ENCODE results near the gene RASA3. TPM values are rescaled to one million over a fixed set of nuclear protein-coding genes. Genes with fewer than 3 reads are reported as not detected.

Gene RASA3
- total and polyA plus RNA-seq, 9 of the 15 experiments (the other 6 are each of a cell fraction or from before 2014, with no cell fraction given): 0.72 to 25.3 (median 14.4) TPM

DNA sequence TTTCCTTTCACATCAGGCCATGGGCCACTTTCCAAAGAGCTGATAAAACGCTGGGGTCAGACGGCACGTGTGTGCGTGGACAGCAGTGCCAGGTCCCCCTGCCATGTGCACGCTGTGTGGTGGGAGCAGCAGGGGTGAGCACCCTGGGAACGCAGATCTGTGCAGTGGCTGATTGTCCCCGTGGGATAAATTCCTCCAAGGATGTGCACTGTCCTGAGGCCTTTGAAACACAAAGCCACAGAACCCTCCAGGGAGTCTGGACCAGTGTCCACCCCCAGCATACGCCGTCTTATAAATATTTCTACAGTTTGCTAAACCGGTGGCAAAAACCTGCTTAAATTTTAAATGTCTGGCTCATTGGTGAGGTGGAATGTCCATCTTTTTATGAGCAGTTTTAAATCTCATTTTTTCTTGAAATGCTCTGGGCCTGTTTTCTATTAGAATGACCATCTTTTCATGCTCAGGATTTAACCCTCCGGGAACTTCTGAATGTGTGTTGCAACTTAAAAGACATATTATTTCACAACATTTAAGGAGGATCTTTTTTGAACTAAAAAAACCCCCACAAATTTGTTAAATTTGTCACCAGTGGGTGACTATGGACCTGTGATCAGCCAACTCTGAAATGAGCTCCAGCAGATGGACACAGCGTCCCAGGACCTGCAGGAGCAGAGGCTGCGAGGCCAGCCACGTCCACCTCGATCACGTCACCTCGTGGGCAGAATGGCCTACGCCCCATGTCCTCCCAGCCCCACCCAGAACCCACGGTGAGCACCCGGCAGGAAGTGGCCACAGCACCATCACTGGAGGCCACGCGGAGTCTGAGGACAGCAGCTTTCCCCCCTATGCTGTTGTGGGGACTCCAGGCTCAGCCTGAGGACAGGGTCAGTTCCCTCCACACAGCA is 68.6 kb downstream of the RASA3 start:
- in situ Hi-C loops (cut with MboI): no loop called here
- DNase-seq (ENCODE audit: extremely low read depth in 1 of 4, low spot score in 3 of 4): peak; percentile 24 to 44 (median 32)
- peak overlapping the region; percentile 42 for H3K4me3 ChIP-seq
- 53% methylated on average over 17 of the region's 22 CpGs for WGBS (ENCODE audit: insufficient coverage, low coverage, missing lambda C conversion rate)
- no peaks in the 10 kb centered on the region for H3K27me3 ChIP-seq (ENCODE audit: control insufficient read depth in 2 of 2, insufficient read depth in 2 of 2, low read length in 2 of 2)
- no peaks in the 10 kb centered on the region for H3K9me1 ChIP-seq (ENCODE audit: control insufficient read depth, insufficient read depth, low read length)
- H2AFZ ChIP-seq (ENCODE audit: low read depth, low read length): peak overlapping the region; percentile 83; the same call in 1 of the 2 replicates
- intact Hi-C loops (cut with micrococcal nuclease): loop anchor here (2.0 kb wide), 1 partner anchor 65 kb away; no protein-coding TSS in a partner anchor
- peaks cover 54% of the 10 kb centered on the region for H3K79me2 ChIP-seq (ENCODE audit: control insufficient read depth, insufficient read depth, low read length)
- no peaks in the 10 kb centered on the region for H4K20me1 ChIP-seq (replicated peaks; ENCODE audit: control insufficient read depth, insufficient read depth, low read length)
- H3K27ac ChIP-seq (ENCODE audit: extremely low read depth, low read depth, low read length): peak overlapping the region; percentile 93
- peak overlapping the region; percentile 78 for H3K4me2 ChIP-seq (ENCODE audit: insufficient read depth, low read length)
- ChIA-PET CTCF (ENCODE audit: low intra/inter-chr PET ratio) (no interaction called here), POLR2A (no interaction called here)
- no peaks in the 10 kb centered on the region for H3K36me3 ChIP-seq (ENCODE audit: control insufficient read depth, insufficient read depth, low read length)
- H3K9me3 ChIP-seq (replicated peaks; ENCODE audit: control insufficient read depth, insufficient read depth, low read depth, low read length): no peaks in the 10 kb centered on the region
- no TSS peak for BruUV-seq (replicated peaks)
- FAIRE-seq: peak; percentile 74
- peak overlapping the region; percentile 65 to 86 for H3K9ac ChIP-seq (ENCODE audit: insufficient read depth in 1 of 2, low read depth in 2 of 2, low read length in 2 of 2)
- H3K4me1 ChIP-seq (replicated peaks in 1 of 2; ENCODE audit: control insufficient read depth in 2 of 2, insufficient read depth in 2 of 2, low read length in 2 of 2): peaks cover 17 to 65% of the 10 kb centered on the region in 2 experiments
- ATAC-seq: peak; percentile 59
- TF ChIP-seq ZNF57 (CRISPR knock-in tag; IDR thresholded peaks at IDR 0.05) (no peak), PRMT5 (CRISPR knock-in tag; IDR thresholded peaks at IDR 0.05) (no peak), MAFF (IDR thresholded peaks at IDR 0.05; ENCODE audit: low read length) (no peak), STAT5A (IDR thresholded peaks at IDR 0.05; ENCODE audit: borderline replicate concordance, low read length) (no peak), MAZ (CRISPR knock-in tag; conservative IDR thresholded peaks at IDR 0.05 in 1 of 2, IDR thresholded peaks at IDR 0.05 in 1 of 2) (peak in 1 of 2 experiments; percentile 24; a peak in 1 of 4 replicates), EP400 (IDR thresholded peaks at IDR 0.05) (peak; percentile 14; the same call in 1 of the 2 replicates), L3MBTL2 (IDR thresholded peaks at IDR 0.05) (peak; percentile 19; the same call in 1 of the 2 replicates), ELF2 (CRISPR knock-in tag; IDR thresholded peaks at IDR 0.05) (no peak), SPI1 (IDR thresholded peaks at IDR 0.05; ENCODE audit: borderline replicate concordance, low read depth, low read length) (no peak), CREB1 (IDR thresholded peaks at IDR 0.05) (no peak), CREB1 (CRISPR knock-in tag; IDR thresholded peaks at IDR 0.05) (no peak), PTRF (tag; IDR thresholded peaks at IDR 0.05) (no peak), DIDO1 (tag; IDR thresholded peaks at IDR 0.05; ENCODE audit: low read depth) (no peak), KDM5B (IDR thresholded peaks at IDR 0.05; ENCODE audit: insufficient replicate concordance, low read depth, low read length) (peak; percentile 34), POLR3A (IDR thresholded peaks at IDR 0.05; ENCODE audit: borderline replicate concordance, extremely low read depth, insufficient read depth, insufficient read length) (no peak), RB1 (IDR thresholded peaks at IDR 0.05; ENCODE audit: low read depth) (0 out of 2 replicates have a peak, but pooled peaks have one; percentile 24), RBFOX2 (IDR thresholded peaks at IDR 0.05; ENCODE audit: low read depth, low read length) (peak; percentile 55; the same call in 1 of the 2 replicates), ZSCAN29 (IDR thresholded peaks at IDR 0.05) (no peak)
- TF ChIP-seq, protein P1, sequence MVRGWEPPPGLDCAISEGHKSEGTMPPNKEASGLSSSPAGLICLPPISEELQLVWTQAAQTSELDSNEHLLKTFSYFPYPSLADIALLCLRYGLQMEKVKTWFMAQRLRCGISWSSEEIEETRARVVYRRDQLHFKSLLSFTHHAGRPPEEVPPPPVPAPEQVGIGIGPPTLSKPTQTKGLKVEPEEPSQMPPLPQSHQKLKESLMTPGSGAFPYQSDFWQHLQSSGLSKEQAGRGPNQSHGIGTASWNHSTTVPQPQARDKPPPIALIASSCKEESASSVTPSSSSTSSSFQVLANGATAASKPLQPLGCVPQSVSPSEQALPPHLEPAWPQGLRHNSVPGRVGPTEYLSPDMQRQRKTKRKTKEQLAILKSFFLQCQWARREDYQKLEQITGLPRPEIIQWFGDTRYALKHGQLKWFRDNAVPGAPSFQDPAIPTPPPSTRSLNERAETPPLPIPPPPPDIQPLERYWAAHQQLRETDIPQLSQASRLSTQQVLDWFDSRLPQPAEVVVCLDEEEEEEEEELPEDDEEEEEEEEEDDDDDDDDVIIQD (CRISPR knock-in tag; IDR thresholded peaks at IDR 0.05): no peak
- TF ChIP-seq, protein P2, sequence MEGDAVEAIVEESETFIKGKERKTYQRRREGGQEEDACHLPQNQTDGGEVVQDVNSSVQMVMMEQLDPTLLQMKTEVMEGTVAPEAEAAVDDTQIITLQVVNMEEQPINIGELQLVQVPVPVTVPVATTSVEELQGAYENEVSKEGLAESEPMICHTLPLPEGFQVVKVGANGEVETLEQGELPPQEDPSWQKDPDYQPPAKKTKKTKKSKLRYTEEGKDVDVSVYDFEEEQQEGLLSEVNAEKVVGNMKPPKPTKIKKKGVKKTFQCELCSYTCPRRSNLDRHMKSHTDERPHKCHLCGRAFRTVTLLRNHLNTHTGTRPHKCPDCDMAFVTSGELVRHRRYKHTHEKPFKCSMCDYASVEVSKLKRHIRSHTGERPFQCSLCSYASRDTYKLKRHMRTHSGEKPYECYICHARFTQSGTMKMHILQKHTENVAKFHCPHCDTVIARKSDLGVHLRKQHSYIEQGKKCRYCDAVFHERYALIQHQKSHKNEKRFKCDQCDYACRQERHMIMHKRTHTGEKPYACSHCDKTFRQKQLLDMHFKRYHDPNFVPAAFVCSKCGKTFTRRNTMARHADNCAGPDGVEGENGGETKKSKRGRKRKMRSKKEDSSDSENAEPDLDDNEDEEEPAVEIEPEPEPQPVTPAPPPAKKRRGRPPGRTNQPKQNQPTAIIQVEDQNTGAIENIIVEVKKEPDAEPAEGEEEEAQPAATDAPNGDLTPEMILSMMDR (IDR thresholded peaks at IDR 0.05 in 2 of 3, conservative IDR thresholded peaks at IDR 0.05 in 1 of 3; ENCODE audit: insufficient read depth in 2 of 3, low read depth in 1 of 3, low read length in 3 of 3): no peak

Data from K562 (cell line).